NCI-H345 treated with DMSO at 0.1 percent for 48 hours (cell line): ENCODE results near the gene MYCBP.

ENCODE experiments used
- DNase-seq: peaks from one replicate; lab custom pipeline; 2025; ENCODE audit not compliant: unreplicated experiment; lab: John Stamatoyannopoulos, UW

Gene MYCBP

GRCh38 chr1:38826886-38827285 lies 46.3 kb downstream of the MYCBP start:
- no peak for DNase-seq

GRCh38 chr1:38826262-38826661 lies 46.9 kb downstream of the MYCBP start:
- no peak for DNase-seq

- DNase-seq = no peak
These were observed 52.3 kb downstream of the MYCBP start for GRCh38 chr1:38820860-38821259.

GRCh38 chr1:38819516-38819915 lies 53.6 kb downstream of the MYCBP start:
- DNase-seq = no peak

- no peak for DNase-seq
These were observed 54.1 kb downstream of the MYCBP start for GRCh38 chr1:38819040-38819439.

- DNase-seq = no peak
These were observed 54.8 kb downstream of the MYCBP start for GRCh38 chr1:38818175-38818976.

DNA sequence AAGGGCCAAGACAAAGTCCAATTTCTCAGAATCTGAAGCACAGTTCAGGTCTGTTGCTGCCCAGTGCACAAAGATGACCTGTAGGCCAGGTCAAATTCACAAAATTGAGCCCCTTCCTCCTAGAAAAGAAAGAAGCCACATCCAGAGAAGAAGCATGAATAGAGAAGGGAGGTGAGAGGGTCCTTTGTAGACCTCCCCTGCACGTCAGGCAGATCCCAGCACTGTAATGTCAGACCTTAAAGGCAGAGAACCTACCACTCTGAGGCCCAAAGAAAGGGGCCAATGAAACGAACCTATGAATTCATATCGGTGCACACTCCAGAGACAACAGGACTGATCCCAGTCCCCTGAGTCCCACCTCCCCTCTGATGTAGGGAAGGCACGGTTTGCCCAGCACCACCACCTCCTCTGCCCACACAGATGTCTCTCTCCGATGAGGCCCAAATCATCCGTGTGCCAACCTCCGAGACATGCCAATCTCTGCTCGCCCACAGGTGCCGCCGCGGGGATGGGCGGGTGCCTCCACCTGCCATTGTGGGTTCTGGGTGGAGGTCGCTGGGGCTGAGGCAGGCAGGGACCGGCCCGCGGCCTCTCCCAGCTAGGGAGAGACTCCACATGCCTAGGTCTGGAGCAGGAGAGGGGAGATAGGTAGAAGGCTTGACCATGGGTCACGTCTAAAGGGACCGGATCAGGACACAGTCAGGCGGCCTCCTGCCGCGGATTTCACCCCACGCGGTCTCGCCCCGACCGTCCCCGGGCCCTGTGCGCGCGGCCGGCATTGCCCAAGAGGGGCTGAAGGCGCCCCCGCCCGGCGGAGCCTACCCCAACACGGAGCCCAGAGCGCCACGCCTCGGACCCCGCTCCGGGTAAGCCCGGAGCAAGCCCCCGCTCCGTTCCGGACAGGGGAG lies 55.6 kb downstream of the MYCBP start:
- no peak for DNase-seq

DNA sequence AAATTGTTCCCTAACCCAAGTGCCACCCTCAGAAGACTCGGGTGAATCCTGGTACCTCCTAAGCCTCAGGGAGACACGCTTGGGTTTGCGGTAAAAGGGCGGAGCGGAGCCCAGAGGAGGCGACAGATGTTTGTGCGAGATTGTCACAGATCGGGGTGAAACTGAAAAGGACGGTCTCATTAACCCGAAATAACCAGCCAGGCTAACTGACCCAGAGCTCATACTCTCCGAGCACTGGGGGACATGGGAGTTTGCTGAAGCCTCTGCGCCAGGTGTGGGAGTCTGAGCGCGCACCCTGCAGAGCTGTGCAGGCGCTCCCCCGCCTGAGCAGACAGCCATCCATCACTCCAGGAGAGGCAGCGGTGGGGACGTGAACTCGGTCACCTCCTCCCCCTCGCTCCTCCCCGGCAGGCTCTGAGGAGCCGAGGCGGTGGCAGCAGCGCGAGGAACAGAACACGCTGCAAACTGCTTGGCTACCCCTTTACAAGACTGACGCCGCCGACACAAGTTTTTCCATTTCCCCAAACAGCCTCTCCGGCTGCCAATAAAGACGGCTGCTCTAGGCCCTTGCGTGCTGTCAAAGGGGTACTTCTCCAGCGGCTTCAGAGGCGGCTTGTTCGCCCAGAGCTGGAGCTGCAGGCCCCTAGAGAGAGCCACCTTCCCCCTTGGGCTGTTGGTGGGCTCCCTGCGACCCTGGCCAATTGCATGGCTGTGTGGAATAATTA lies 57.1 kb downstream of the MYCBP start:
- DNase-seq = no peak

DNA sequence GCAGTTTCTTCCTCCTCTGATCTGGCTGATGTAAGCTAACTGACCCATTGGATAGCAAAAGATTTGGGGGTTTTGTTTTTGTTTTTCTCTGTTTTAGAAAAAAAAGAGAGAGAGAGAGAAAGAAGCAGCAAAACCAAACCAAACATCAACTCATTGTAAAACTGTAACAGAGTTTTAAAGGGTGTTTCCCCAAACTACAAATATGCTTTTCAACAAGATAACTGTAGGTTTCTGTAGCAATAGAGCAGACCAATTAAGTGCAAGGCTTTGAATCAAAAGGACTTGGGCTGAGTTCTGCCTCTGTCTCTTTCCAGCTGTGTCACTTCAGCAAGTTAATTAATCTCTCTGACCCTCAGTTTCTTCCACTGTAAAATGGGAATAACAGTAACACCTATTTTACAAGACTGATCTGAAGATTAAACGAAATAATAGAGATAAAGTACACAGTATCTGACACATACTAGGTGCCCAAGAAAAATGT lies 58.1 kb downstream of the MYCBP start:
- DNase-seq = no peak

- DNase-seq = no peak
These were observed 58.6 kb downstream of the MYCBP start for GRCh38 chr1:38814444-38814983.

DNA sequence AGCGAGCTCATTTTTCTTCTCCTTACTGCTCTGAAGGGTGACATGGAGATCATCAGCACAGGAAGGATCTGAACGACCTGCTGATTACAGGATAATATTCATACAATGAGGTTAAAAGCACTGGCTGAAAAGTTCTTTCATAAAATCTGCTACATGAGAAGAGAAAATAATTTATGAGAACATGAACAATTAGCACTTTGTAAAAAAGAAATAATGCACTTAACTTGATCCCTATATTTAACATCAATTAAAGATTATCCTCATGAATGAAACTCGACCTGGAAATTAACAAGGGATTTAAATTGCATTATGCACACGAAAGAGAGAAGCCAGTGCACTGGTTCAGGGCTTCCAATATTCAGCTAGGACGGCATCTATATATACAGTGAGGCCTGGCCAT lies 60.2 kb downstream of the MYCBP start:
- DNase-seq = no peak
